K562 (cell line): ENCODE measurements around the gene CCDC158. TPM values are rescaled to one million over a fixed set of nuclear protein-coding genes. Genes with fewer than 3 reads are reported as not detected.

Experiments
- ATAC-seq: fragments of 200-7000 bp; cut with Tn5 transposase; 3 replicates; pipeline ENCODE4 v1.9.1; 2020; ENCODE audit warnings: moderate library complexity
- BruUV-seq: library from RNA; stranded (reverse); fragments of 400-500 nt; replicated peaks from 2 replicates; lab custom pipeline; 2021; lab: Mats Ljungman, UMichigan
- CTCF ChIA-PET: fragments of 300-600 bp; formaldehyde crosslinking; extraction: SDS; loops from one replicate; lab custom pipeline; 2021; ENCODE audit warnings: low intra/inter-chr PET ratio; lab: Yijun Ruan, JAX
- POLR2A ChIA-PET: fragments of 300-600, 350-650 bp; sonication (Branson Sonifier 250); formaldehyde crosslinking; extraction: SDS; loops from one replicate; lab custom pipeline; 2021; ENCODE audit warnings: antibody characterized with exemption, inconsistent platforms; lab: Yijun Ruan, JAX
- DNase-seq, 4 experiments: peaks; one replicate each; pipeline versions ENCODE4 v3.0.0 to v3.0.0-alpha.2; 2011 to 2018; ENCODE audit warnings: low spot score in 3 of 4, mixed read lengths in 3 of 4; ENCODE audit errors: extremely low read depth in 1 of 4
- FAIRE-seq: peaks from 2 replicates; lab custom pipeline; 2011; peaks lifted over from hg19 to GRCh38; lab: Jason Lieb, UNC
- H2AFZ ChIP-seq: 2 replicates; pipeline ENCODE4 v1.6.0; 2011; ENCODE audit warnings: low read depth, low read length, control low read depth, inconsistent platforms
- H3K27ac ChIP-seq: fragments of 200-600 bp; 3 replicates; pipeline ENCODE4 v1.8.0; 2011; ENCODE audit warnings: low read depth, mild to moderate bottlenecking, control low read depth, inconsistent platforms, low read length, moderate library complexity, mixed read lengths; ENCODE audit errors: extremely low read depth
- H3K27me3 ChIP-seq, 2 experiments: fragments of 300-600 bp in 1 of 2; 2 replicates in 1 of 2; 3 replicates in 1 of 2; pipeline versions ENCODE4 v1.6.0 to v1.8.0; 2011; ENCODE audit warnings: inconsistent platforms in 2 of 2, low read length in 2 of 2, mild to moderate bottlenecking in 1 of 2, mixed read lengths in 1 of 2, moderate library complexity in 1 of 2; ENCODE audit not compliant: control insufficient read depth in 2 of 2, insufficient read depth in 2 of 2
- H3K36me3 ChIP-seq: fragments of 300-600 bp; 3 replicates; pipeline ENCODE4 v1.8.0; 2011; ENCODE audit warnings: mild to moderate bottlenecking, low read length, inconsistent platforms; ENCODE audit not compliant: control insufficient read depth, insufficient read depth
- H3K4me1 ChIP-seq, 2 experiments: fragments of 200-600 bp in 1 of 2; replicated peaks in 1 of 2; 2 replicates in 1 of 2; 3 replicates in 1 of 2; pipeline versions ENCODE4 v1.5.1 to v1.8.0; 2011; ENCODE audit warnings: inconsistent platforms in 2 of 2, low read length in 2 of 2, mild to moderate bottlenecking in 1 of 2, mixed read lengths in 1 of 2, moderate library complexity in 1 of 2; ENCODE audit not compliant: control insufficient read depth in 2 of 2, insufficient read depth in 2 of 2
- H3K4me2 ChIP-seq: 2 replicates; pipeline ENCODE4 v1.6.1; 2011; ENCODE audit warnings: low read length, control low read depth, inconsistent platforms, mixed read lengths; ENCODE audit not compliant: insufficient read depth
- H3K4me3 ChIP-seq: fragments of 200-600 bp; sonication (generic), shearing (Covaris generic); 2 replicates; pipeline ENCODE4 v1.5.1; 2016; ENCODE audit warnings: control low read depth, inconsistent platforms
- H3K79me2 ChIP-seq: fragments of 200-600 bp; 3 replicates; pipeline ENCODE4 v1.8.0; 2011; ENCODE audit warnings: low read length, inconsistent platforms; ENCODE audit not compliant: control insufficient read depth, insufficient read depth
- H3K9ac ChIP-seq, 2 experiments: 2 replicates each; pipeline versions ENCODE4 v1.6.0 to v1.6.1; 2011; ENCODE audit warnings: low read depth in 2 of 2, low read length in 2 of 2, control low read depth in 1 of 2, inconsistent platforms in 1 of 2, mild to moderate bottlenecking in 1 of 2, mixed read lengths in 1 of 2; ENCODE audit not compliant: insufficient read depth in 1 of 2
- H3K9me1 ChIP-seq: one replicate; pipeline ENCODE4 v1.6.0; 2011; ENCODE audit warnings: inconsistent platforms, mild to moderate bottlenecking, low read length, moderate library complexity; ENCODE audit not compliant: control insufficient read depth, insufficient read depth
- H3K9me3 ChIP-seq: replicated peaks from 2 replicates; pipeline ENCODE4 v1.5.1; 2011; ENCODE audit warnings: low read depth, low read length, inconsistent platforms; ENCODE audit not compliant: control insufficient read depth, insufficient read depth
- H4K20me1 ChIP-seq: replicated peaks from 2 replicates; pipeline ENCODE4 v1.6.1; 2011; ENCODE audit warnings: low read length, inconsistent platforms, mixed read lengths; ENCODE audit not compliant: control insufficient read depth, insufficient read depth
- C11orf30 ChIP-seq: fragments of 450-650 bp; IDR thresholded peaks from 2 replicates; pipeline ENCODE4 v1.6.1; 2016; ENCODE audit warnings: low read depth, mild to moderate bottlenecking
- MAFG ChIP-seq: fragments of 450-650 bp; conservative IDR thresholded peaks from 2 replicates; pipeline ENCODE4 v1.6.1; 2016; ENCODE audit warnings: missing genetic modification characterization, missing compliant biosample characterization
- MEIS2 ChIP-seq: fragments of 450-650 bp; IDR thresholded peaks from 2 replicates; pipeline ENCODE4 v1.6.1; 2014; ENCODE audit warnings: mild to moderate bottlenecking; ENCODE audit not compliant: partially characterized antibody
- ZNF316 ChIP-seq: fragments of 450-650 bp; IDR thresholded peaks from 2 replicates; pipeline ENCODE4 v1.6.1; 2016
- WGBS: fragments of 100-300 bp; shearing (Covaris generic); methylation state at CpG from one replicate; pipeline ENCODE4 v1.1.6; 2016; ENCODE audit warnings: low coverage, mixed read lengths; ENCODE audit not compliant: insufficient coverage; ENCODE audit errors: missing lambda C conversion rate; 5-methylcytosine and 5-hydroxymethylcytosine counted together
- in situ Hi-C: fragments of 300-500 bp; cut with MboI; formaldehyde crosslinking; loops from 4 replicates; pipeline ENCODE4 v1.15.0; 2018; ENCODE audit warnings: inconsistent platforms, mixed read lengths
- intact Hi-C: fragments of 100-400 bp; cut with micrococcal nuclease; formaldehyde crosslinking; loops from 2 replicates; pipeline ENCODE4 v1.14.2; 2022
- polyA plus RNA-seq, 8 experiments: library from polyadenylated mRNA; depleted of rRNA in 4 of 8; stranded (reverse) in 5 of 8; unstranded in 3 of 8; fragments of >200 nt; fragmentation: Nextera tagmentation in 2 of 8; fragmentation: Illumina TruSeq in 1 of 8; extraction: Ambion mirVana in 2 of 8; extraction: Trizol in 1 of 8; gene quantifications; 2 replicates each; pipeline versions ENCODE4 v1.2.1 to v1.2.3, GENCODE V29; 2011 to 2014; ENCODE audit warnings: inconsistent platforms in 1 of 8, missing spikeins in 1 of 8
- total RNA-seq, 7 experiments: library from RNA; depleted of rRNA in 6 of 7; stranded (reverse); fragments of >200 nt in 6 of 7; fragmentation: Illumina TruSeq in 2 of 7; extraction: Trizol in 2 of 7; gene quantifications; 2 replicates each; pipeline versions ENCODE4 v1.2.1 to v1.2.3, GENCODE V29; 2011 to 2021; ENCODE audit warnings: low replicate concordance in 1 of 7
- TF ChIP-seq, protein P1 (sequence below): fragments of 450-650 bp; IDR thresholded peaks from 2 replicates; pipeline ENCODE4 v1.6.1; 2016; ENCODE audit warnings: mild to moderate bottlenecking, moderate library complexity

The CCDC158 gene
- total and polyA plus RNA-seq, 9 of the 15 experiments (the other 6 are each of a cell fraction or from before 2014, with no cell fraction given): not detected

DNA sequence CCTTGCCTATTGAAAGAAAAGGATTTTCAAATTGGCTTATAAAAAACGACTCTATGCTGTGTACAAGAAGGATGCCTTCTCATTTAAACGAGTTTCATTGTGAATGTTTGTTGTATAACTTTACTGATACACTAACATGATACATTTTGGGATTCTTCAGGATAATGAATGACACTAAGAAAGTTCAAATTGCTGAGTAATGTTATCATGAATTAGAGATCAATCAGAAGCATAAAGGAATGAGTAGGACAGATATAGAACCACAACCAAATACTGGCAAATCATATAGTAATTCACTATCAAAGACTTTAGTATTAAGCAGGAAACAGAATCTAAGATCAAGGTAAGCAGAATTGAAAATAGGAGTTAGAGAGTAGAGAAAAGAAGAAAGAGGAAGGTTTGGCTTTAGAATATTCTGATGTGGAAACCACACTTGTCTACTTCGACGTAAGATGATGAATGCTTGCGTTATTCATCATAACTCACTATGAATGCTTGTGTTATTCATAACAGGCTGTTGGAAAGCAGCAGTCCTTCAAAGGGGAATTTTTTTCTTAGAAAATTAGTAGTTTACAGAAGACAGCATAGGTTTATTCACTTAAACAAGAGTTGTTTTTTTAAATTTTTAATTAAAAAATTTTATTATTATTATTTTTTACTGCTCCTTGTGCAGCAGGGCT lies 13.4 kb downstream of the CCDC158 start:
- 23% methylated on average over 4 of the region's 5 CpGs for WGBS
- intact Hi-C loops: no loop called here
- H3K36me3 ChIP-seq: no peaks in the 10 kb centered on the region
- CTCF ChIA-PET: no interaction called here
- H2AFZ ChIP-seq: no peak overlapping the region
- no TSS peak for BruUV-seq
- peak; percentile 13 for TF ChIP-seq MEIS2
- peak; percentile 38; the same call in 1 of the 2 replicates for TF ChIP-seq MAFG (tag)
- peak; percentile 44; the same call in 1 of the 2 replicates for TF ChIP-seq C11orf30
- TF ChIP-seq, protein P1, sequence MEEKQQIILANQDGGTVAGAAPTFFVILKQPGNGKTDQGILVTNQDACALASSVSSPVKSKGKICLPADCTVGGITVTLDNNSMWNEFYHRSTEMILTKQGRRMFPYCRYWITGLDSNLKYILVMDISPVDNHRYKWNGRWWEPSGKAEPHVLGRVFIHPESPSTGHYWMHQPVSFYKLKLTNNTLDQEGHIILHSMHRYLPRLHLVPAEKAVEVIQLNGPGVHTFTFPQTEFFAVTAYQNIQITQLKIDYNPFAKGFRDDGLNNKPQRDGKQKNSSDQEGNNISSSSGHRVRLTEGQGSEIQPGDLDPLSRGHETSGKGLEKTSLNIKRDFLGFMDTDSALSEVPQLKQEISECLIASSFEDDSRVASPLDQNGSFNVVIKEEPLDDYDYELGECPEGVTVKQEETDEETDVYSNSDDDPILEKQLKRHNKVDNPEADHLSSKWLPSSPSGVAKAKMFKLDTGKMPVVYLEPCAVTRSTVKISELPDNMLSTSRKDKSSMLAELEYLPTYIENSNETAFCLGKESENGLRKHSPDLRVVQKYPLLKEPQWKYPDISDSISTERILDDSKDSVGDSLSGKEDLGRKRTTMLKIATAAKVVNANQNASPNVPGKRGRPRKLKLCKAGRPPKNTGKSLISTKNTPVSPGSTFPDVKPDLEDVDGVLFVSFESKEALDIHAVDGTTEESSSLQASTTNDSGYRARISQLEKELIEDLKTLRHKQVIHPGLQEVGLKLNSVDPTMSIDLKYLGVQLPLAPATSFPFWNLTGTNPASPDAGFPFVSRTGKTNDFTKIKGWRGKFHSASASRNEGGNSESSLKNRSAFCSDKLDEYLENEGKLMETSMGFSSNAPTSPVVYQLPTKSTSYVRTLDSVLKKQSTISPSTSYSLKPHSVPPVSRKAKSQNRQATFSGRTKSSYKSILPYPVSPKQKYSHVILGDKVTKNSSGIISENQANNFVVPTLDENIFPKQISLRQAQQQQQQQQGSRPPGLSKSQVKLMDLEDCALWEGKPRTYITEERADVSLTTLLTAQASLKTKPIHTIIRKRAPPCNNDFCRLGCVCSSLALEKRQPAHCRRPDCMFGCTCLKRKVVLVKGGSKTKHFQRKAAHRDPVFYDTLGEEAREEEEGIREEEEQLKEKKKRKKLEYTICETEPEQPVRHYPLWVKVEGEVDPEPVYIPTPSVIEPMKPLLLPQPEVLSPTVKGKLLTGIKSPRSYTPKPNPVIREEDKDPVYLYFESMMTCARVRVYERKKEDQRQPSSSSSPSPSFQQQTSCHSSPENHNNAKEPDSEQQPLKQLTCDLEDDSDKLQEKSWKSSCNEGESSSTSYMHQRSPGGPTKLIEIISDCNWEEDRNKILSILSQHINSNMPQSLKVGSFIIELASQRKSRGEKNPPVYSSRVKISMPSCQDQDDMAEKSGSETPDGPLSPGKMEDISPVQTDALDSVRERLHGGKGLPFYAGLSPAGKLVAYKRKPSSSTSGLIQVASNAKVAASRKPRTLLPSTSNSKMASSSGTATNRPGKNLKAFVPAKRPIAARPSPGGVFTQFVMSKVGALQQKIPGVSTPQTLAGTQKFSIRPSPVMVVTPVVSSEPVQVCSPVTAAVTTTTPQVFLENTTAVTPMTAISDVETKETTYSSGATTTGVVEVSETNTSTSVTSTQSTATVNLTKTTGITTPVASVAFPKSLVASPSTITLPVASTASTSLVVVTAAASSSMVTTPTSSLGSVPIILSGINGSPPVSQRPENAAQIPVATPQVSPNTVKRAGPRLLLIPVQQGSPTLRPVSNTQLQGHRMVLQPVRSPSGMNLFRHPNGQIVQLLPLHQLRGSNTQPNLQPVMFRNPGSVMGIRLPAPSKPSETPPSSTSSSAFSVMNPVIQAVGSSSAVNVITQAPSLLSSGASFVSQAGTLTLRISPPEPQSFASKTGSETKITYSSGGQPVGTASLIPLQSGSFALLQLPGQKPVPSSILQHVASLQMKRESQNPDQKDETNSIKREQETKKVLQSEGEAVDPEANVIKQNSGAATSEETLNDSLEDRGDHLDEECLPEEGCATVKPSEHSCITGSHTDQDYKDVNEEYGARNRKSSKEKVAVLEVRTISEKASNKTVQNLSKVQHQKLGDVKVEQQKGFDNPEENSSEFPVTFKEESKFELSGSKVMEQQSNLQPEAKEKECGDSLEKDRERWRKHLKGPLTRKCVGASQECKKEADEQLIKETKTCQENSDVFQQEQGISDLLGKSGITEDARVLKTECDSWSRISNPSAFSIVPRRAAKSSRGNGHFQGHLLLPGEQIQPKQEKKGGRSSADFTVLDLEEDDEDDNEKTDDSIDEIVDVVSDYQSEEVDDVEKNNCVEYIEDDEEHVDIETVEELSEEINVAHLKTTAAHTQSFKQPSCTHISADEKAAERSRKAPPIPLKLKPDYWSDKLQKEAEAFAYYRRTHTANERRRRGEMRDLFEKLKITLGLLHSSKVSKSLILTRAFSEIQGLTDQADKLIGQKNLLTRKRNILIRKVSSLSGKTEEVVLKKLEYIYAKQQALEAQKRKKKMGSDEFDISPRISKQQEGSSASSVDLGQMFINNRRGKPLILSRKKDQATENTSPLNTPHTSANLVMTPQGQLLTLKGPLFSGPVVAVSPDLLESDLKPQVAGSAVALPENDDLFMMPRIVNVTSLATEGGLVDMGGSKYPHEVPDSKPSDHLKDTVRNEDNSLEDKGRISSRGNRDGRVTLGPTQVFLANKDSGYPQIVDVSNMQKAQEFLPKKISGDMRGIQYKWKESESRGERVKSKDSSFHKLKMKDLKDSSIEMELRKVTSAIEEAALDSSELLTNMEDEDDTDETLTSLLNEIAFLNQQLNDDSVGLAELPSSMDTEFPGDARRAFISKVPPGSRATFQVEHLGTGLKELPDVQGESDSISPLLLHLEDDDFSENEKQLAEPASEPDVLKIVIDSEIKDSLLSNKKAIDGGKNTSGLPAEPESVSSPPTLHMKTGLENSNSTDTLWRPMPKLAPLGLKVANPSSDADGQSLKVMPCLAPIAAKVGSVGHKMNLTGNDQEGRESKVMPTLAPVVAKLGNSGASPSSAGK: no peak
- peak; percentile 73 for TF ChIP-seq ZNF316
- TF ChIP-seq, all 486 proteins: peak for 4
- Histone ChIP-seq H3K79me2 (no peaks in the 10 kb centered on the region), H3K9me1 (no peaks in the 10 kb centered on the region), H3K27me3 (peaks cover 0 to 5% of the 10 kb centered on the region in 2 experiments; a peak in 1 of 5 replicates), H3K9me3 (no peaks in the 10 kb centered on the region), H3K27ac (no peak overlapping the region), H3K9ac (no peak overlapping the region), H3K4me3 (no peak overlapping the region), H3K4me1 (no peaks in the 10 kb centered on the region), H4K20me1 (no peaks in the 10 kb centered on the region), H3K4me2 (no peak overlapping the region)
- in situ Hi-C loops: no loop called here
- FAIRE-seq: no peak
- no peak for ATAC-seq
- no peak for DNase-seq
- POLR2A ChIA-PET: no interaction called here
